Panc1 (cell line): ENCODE data around the gene ATP6V0E2. TPM values are rescaled to one million over a fixed set of nuclear protein-coding genes. Genes with fewer than 3 reads are reported as not detected.

Experiments
- ATAC-seq: fragments of 200-7000 bp; cut with Tn5 transposase; 2 replicates; pipeline ENCODE4 v1.9.1; 2020; ENCODE audit warnings: mild to moderate bottlenecking, moderate library complexity
- BruUV-seq: library from RNA; stranded (reverse); fragments of 400-500 nt; replicated peaks from 2 replicates; lab custom pipeline; 2021; lab: Mats Ljungman, UMichigan
- CTCF ChIA-PET: fragments of 300-600 bp; sonication (Branson Sonifier 250); formaldehyde crosslinking; loops from one replicate; lab custom pipeline; 2022; ENCODE audit warnings: antibody characterized with exemption; lab: Charles Lee
- POLR2A ChIA-PET: fragments of 300-600 bp; sonication (Branson Sonifier 250); formaldehyde crosslinking; loops from one replicate; lab custom pipeline; 2022; ENCODE audit warnings: antibody characterized with exemption; lab: Charles Lee
- DNase-seq: peaks from one replicate; pipeline ENCODE4 v3.0.0-alpha.2; 2010; ENCODE audit warnings: low read depth, low spot score
- H3K27ac ChIP-seq: 2 replicates; pipeline ENCODE4 v1.5.1; 2011; ENCODE audit warnings: mild to moderate bottlenecking, low read length, inconsistent platforms
- H3K27me3 ChIP-seq: fragments of 200-500 bp; sonication (Bioruptor generic); 2 replicates; pipeline ENCODE4 v1.6.0; 2014; ENCODE audit warnings: low read length, inconsistent platforms; ENCODE audit not compliant: control insufficient read depth, insufficient read depth
- H3K36me3 ChIP-seq: fragments of 200-500 bp; sonication (Bioruptor generic); 2 replicates; pipeline ENCODE4 v1.5.1; 2014; ENCODE audit warnings: inconsistent platforms, mild to moderate bottlenecking, low read length, moderate library complexity; ENCODE audit not compliant: control insufficient read depth, insufficient read depth
- H3K4me1 ChIP-seq: 2 replicates; pipeline ENCODE4 v1.5.1; 2011; ENCODE audit warnings: inconsistent platforms, mild to moderate bottlenecking, low read length, moderate library complexity; ENCODE audit not compliant: control insufficient read depth, insufficient read depth
- H3K4me3 ChIP-seq, 2 experiments: 2 replicates each; pipeline ENCODE4 v1.5.1; 2011 to 2012; ENCODE audit warnings: low read depth in 2 of 2, low read length in 2 of 2, mild to moderate bottlenecking in 2 of 2, inconsistent platforms in 1 of 2, moderate library complexity in 1 of 2
- H3K9me3 ChIP-seq: fragments of 200-500 bp; sonication (Bioruptor generic); 2 replicates; pipeline ENCODE4 v1.5.1; 2014; ENCODE audit warnings: low read depth, mild to moderate bottlenecking, inconsistent platforms, low read length, moderate library complexity; ENCODE audit not compliant: control insufficient read depth, insufficient read depth
- POLR2AphosphoS5 ChIP-seq: IDR thresholded peaks from 2 replicates; pipeline ENCODE4 v1.6.1; 2012; ENCODE audit warnings: mild to moderate bottlenecking, low read depth, low read length, moderate library complexity
- REST ChIP-seq, 2 experiments: IDR thresholded peaks; 2 replicates each; pipeline ENCODE4 v1.6.1; 2011 to 2012; ENCODE audit warnings: low read depth in 2 of 2, control low read depth in 1 of 2, low read length in 1 of 2, mild to moderate bottlenecking in 1 of 2, moderate library complexity in 1 of 2; ENCODE audit not compliant: insufficient read depth in 1 of 2
- SIN3A ChIP-seq: IDR thresholded peaks from 2 replicates; pipeline ENCODE4 v1.6.1; 2012; ENCODE audit warnings: low read depth, mild to moderate bottlenecking, low read length, moderate library complexity, borderline replicate concordance; ENCODE audit not compliant: insufficient read depth
- TCF7L2 ChIP-seq: IDR thresholded peaks from 2 replicates; pipeline ENCODE4 v1.6.1; 2011; ENCODE audit warnings: mild to moderate bottlenecking, low read depth, low read length, inconsistent platforms
- in situ Hi-C: cut with HindIII; loops from 2 replicates; pipeline ENCODE4 v1.10.0; 2016; ENCODE audit warnings: low sequenced_read_pairs, low pct_unique_long_range_greater_than_20kb
- intact Hi-C: fragments of 100-400 bp; cut with micrococcal nuclease; formaldehyde crosslinking; loops from one replicate; pipeline ENCODE4 v1.10.0; 2022; ENCODE audit not compliant: unreplicated experiment
- total RNA-seq: library from RNA; stranded (reverse); gene quantifications from one replicate; pipeline ENCODE4 v1.2.1, GENCODE V29; 2021; ENCODE audit not compliant: unreplicated experiment
- TF ChIP-seq, protein P1 (sequence below): fragments of 450-650 bp; IDR thresholded peaks from 2 replicates; pipeline ENCODE4 v1.5.1; 2017; ENCODE audit warnings: mild to moderate bottlenecking

Gene ATP6V0E2
- total RNA-seq, 1 experiment from 2014 or later = 44.7 TPM

- ATAC-seq (no peak; the same call in 1 of the 2 replicates), DNase-seq (no peak)
- intact Hi-C loops (no loop called here), in situ Hi-C loops (no loop called here)
- ChIA-PET POLR2A (interaction anchor here (1.1 kb wide), 1 partner anchor 15 kb away, joined by 4 read pairs; no protein-coding TSS in a partner anchor), CTCF (interaction anchor here (0.6 kb wide), 2 partner anchors 113 to 295 kb away, joined by 3 read pairs; no protein-coding TSS in a partner anchor)
- no TSS peak for BruUV-seq
- no peak overlapping the region for H3K27ac ChIP-seq
- H3K27me3 ChIP-seq = no peaks in the 10 kb centered on the region
- no peaks in the 10 kb centered on the region; the same call in 1 of the 2 replicates for H3K4me1 ChIP-seq
- H3K4me3 ChIP-seq = no peak overlapping the region
- no peaks in the 10 kb centered on the region for H3K9me3 ChIP-seq
- H3K36me3 ChIP-seq = no peaks in the 10 kb centered on the region
- TF ChIP-seq REST (IDR thresholded peaks at IDR 0.05; ENCODE audit: insufficient read depth in 1 of 2, low read depth in 2 of 2, low read length in 1 of 2) = no peak
- TF ChIP-seq, protein P1, sequence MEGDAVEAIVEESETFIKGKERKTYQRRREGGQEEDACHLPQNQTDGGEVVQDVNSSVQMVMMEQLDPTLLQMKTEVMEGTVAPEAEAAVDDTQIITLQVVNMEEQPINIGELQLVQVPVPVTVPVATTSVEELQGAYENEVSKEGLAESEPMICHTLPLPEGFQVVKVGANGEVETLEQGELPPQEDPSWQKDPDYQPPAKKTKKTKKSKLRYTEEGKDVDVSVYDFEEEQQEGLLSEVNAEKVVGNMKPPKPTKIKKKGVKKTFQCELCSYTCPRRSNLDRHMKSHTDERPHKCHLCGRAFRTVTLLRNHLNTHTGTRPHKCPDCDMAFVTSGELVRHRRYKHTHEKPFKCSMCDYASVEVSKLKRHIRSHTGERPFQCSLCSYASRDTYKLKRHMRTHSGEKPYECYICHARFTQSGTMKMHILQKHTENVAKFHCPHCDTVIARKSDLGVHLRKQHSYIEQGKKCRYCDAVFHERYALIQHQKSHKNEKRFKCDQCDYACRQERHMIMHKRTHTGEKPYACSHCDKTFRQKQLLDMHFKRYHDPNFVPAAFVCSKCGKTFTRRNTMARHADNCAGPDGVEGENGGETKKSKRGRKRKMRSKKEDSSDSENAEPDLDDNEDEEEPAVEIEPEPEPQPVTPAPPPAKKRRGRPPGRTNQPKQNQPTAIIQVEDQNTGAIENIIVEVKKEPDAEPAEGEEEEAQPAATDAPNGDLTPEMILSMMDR = no peak
- TF ChIP-seq TCF7L2 = no peak
- TF ChIP-seq SIN3A = no peak
- TF ChIP-seq POLR2AphosphoS5 = no peak
Observed at GRCh38 chr7:149854611-149855360, 19.0 kb upstream of the ATP6V0E2 start.

- ATAC-seq (no peak), DNase-seq (no peak)
- H3K4me3 ChIP-seq = no peak overlapping the region
- intact Hi-C loops (no loop called here), in situ Hi-C loops (no loop called here)
- ChIA-PET POLR2A (no interaction called here), CTCF (interaction anchor here (0.6 kb wide), 1 partner anchor 296 kb away, joined by 3 read pairs; no protein-coding TSS in a partner anchor)
- H3K9me3 ChIP-seq = no peaks in the 10 kb centered on the region
- no peaks in the 10 kb centered on the region for H3K36me3 ChIP-seq
- BruUV-seq = no TSS peak
- no peaks in the 10 kb centered on the region; the same call in 1 of the 2 replicates for H3K4me1 ChIP-seq
- H3K27me3 ChIP-seq = no peaks in the 10 kb centered on the region
- no peak overlapping the region for H3K27ac ChIP-seq
- TF ChIP-seq TCF7L2 (no peak), SIN3A (no peak), POLR2AphosphoS5 (no peak)
Observed at GRCh38 chr7:149855361-149856305, 18.1 kb upstream of the ATP6V0E2 start.
